HCT116 (cell line): ENCODE data around the gene PELO. TPM values are rescaled to one million over a fixed set of nuclear protein-coding genes. Genes with fewer than 3 reads are reported as not detected.
A peak's percentile ranks its signal among the peaks of the same experiment; 100 is the strongest.

ENCODE experiments used
- ATAC-seq: fragments of 200-7000 bp; cut with Tn5 transposase; 2 replicates; pipeline ENCODE4 v1.9.1; 2020; ENCODE audit warnings: mild to moderate bottlenecking, moderate library complexity
- BruUV-seq: library from RNA; stranded (reverse); fragments of 400-500 nt; replicated peaks from 2 replicates; lab custom pipeline; 2021; lab: Mats Ljungman, UMichigan
- CTCF ChIA-PET: fragments of 300-600 bp; sonication (Branson Sonifier 250); formaldehyde crosslinking; loops from one replicate; lab custom pipeline; 2021; ENCODE audit warnings: antibody characterized with exemption; lab: Charles Lee
- POLR2A ChIA-PET: fragments of 300-600, 350-600 bp; sonication (Branson Sonifier 250); formaldehyde crosslinking; loops from one replicate; lab custom pipeline; 2021; ENCODE audit warnings: antibody characterized with exemption; lab: Charles Lee
- RAD21 ChIA-PET, 2 experiments: fragments of 300-600 bp; sonication (Branson Sonifier 250); formaldehyde crosslinking; loops; one replicate each; lab custom pipeline; 2023; ENCODE audit warnings: low total read pairs in 2 of 2; ENCODE audit not compliant: uncharacterized antibody in 2 of 2, unreplicated experiment in 2 of 2, low non-redundant PET in 1 of 2; lab: Charles Lee
- DNase-seq: peaks from one replicate; pipeline ENCODE4 v3.0.0-alpha.2; 2010; ENCODE audit warnings: low read depth, low spot score
- H2AFZ ChIP-seq: fragments of 200-600 bp; shearing (Covaris generic), sonication (generic); 2 replicates; pipeline ENCODE4 v1.6.1; 2017; ENCODE audit warnings: low read depth, mixed run types, mixed read lengths, antibody characterized with exemption, low read length; ENCODE audit not compliant: poor library complexity, severe bottlenecking
- H3K27ac ChIP-seq: 2 replicates; pipeline ENCODE4 v1.5.1; 2012; ENCODE audit warnings: low read depth, low read length
- H3K27me3 ChIP-seq: fragments of 200-600 bp; sonication (generic); 2 replicates; pipeline ENCODE4 v1.6.1; 2016; ENCODE audit warnings: mixed run types, low read length, mixed read lengths; ENCODE audit not compliant: insufficient read depth
- H3K36me3 ChIP-seq, 2 experiments: fragments of 200-500 bp in 1 of 2; fragments of 200-600 bp in 1 of 2; sonication (Bioruptor generic) in 1 of 2; sonication (generic) in 1 of 2; 2 replicates each; pipeline versions ENCODE4 v1.5.1 to v1.6.1; 2014 to 2016; ENCODE audit warnings: low read length in 2 of 2, inconsistent platforms in 1 of 2, mixed read lengths in 1 of 2, mixed run types in 1 of 2; ENCODE audit not compliant: insufficient read depth in 2 of 2, control insufficient read depth in 1 of 2
- H3K4me1 ChIP-seq, 2 experiments: fragments of 200-600 bp in 1 of 2; sonication (generic) in 1 of 2; 2 replicates each; pipeline versions ENCODE4 v1.5.1 to v1.6.1; 2012 to 2017; ENCODE audit warnings: low read length in 2 of 2, inconsistent platforms in 1 of 2, mild to moderate bottlenecking in 1 of 2, mixed read lengths in 1 of 2, mixed run types in 1 of 2, moderate library complexity in 1 of 2; ENCODE audit not compliant: insufficient read depth in 2 of 2, control insufficient read depth in 1 of 2
- H3K4me2 ChIP-seq: fragments of 200-600 bp; sonication (generic); 2 replicates; pipeline ENCODE4 v1.6.1; 2017; ENCODE audit warnings: mixed run types, low read length, mixed read lengths
- H3K4me3 ChIP-seq, 2 experiments: fragments of 200-600 bp in 1 of 2; sonication (generic) in 1 of 2; replicated peaks in 1 of 2; 2 replicates each; pipeline ENCODE4 v1.5.1; 2011 to 2016; ENCODE audit warnings: low read length in 2 of 2, control low read depth in 1 of 2, low read depth in 1 of 2, mild to moderate bottlenecking in 1 of 2, mixed read lengths in 1 of 2, mixed run types in 1 of 2
- H3K79me2 ChIP-seq: fragments of 200-600 bp; sonication (generic); 2 replicates; pipeline ENCODE4 v1.6.1; 2017; ENCODE audit warnings: mild to moderate bottlenecking, mixed run types, low read length, moderate library complexity, mixed read lengths; ENCODE audit not compliant: insufficient read depth
- H3K9ac ChIP-seq: fragments of 200-600 bp; sonication (generic); 2 replicates; pipeline ENCODE4 v1.6.1; 2016; ENCODE audit warnings: low read length, mixed read lengths
- H3K9me2 ChIP-seq: fragments of 200-600 bp; sonication (generic), shearing (Covaris generic); 2 replicates; pipeline ENCODE4 v1.6.1; 2017; ENCODE audit warnings: mixed run types, mild to moderate bottlenecking, moderate library complexity; ENCODE audit not compliant: insufficient read depth
- H3K9me3 ChIP-seq, 2 experiments: fragments of 200-500 bp in 1 of 2; fragments of 200-600 bp in 1 of 2; sonication (Bioruptor generic) in 1 of 2; sonication (generic) in 1 of 2; 2 replicates each; pipeline ENCODE4 v1.6.1; 2014 to 2017; ENCODE audit warnings: low read length in 2 of 2, mixed read lengths in 2 of 2, inconsistent platforms in 1 of 2, low read depth in 1 of 2, mild to moderate bottlenecking in 1 of 2, mixed run types in 1 of 2, moderate library complexity in 1 of 2; ENCODE audit not compliant: control insufficient read depth in 1 of 2, insufficient read depth in 1 of 2
- H4K20me1 ChIP-seq: fragments of 200-600 bp; sonication (generic), shearing (Covaris generic); 2 replicates; pipeline ENCODE4 v1.6.1; 2017; ENCODE audit warnings: mixed run types, mild to moderate bottlenecking, moderate library complexity; ENCODE audit not compliant: insufficient read depth
- CEBPB ChIP-seq: IDR thresholded peaks from 2 replicates; pipeline ENCODE4 v1.6.1; 2012; ENCODE audit warnings: low read depth
- EGR1 ChIP-seq: IDR thresholded peaks from 2 replicates; pipeline ENCODE4 v1.6.1; 2012; ENCODE audit warnings: low read depth
- EZH2 ChIP-seq: fragments of 200-600 bp; sonication (generic); IDR thresholded peaks from 2 replicates; pipeline ENCODE4 v1.6.1; 2017; ENCODE audit warnings: antibody characterized with exemption, mixed run types
- FOSL1 ChIP-seq: IDR thresholded peaks from 2 replicates; pipeline ENCODE4 v1.6.1; 2012; ENCODE audit warnings: low read depth
- POLR2AphosphoS5 ChIP-seq: IDR thresholded peaks from 2 replicates; pipeline ENCODE4 v1.6.1; 2011; ENCODE audit warnings: mild to moderate bottlenecking, low read depth, low read length, moderate library complexity
- SIN3A ChIP-seq: IDR thresholded peaks from 2 replicates; pipeline ENCODE4 v1.6.1; 2012; ENCODE audit warnings: low read depth
- TCF7L2 ChIP-seq: IDR thresholded peaks from 2 replicates; pipeline ENCODE4 v1.7.0; 2011; ENCODE audit warnings: borderline replicate concordance, inconsistent platforms; ENCODE audit not compliant: insufficient read depth, insufficient read length; ENCODE audit errors: extremely low read depth
- ZFX ChIP-seq: fragments of 450-650 bp; IDR thresholded peaks from 2 replicates; pipeline ENCODE4 v1.6.1; 2017
- ZNF274 ChIP-seq: fragments of 200-500 bp; sonication (Bioruptor generic); IDR thresholded peaks from 2 replicates; pipeline ENCODE4 v1.6.1; 2014; ENCODE audit warnings: mild to moderate bottlenecking, low read depth, low read length, inconsistent platforms
- intact Hi-C: fragments of 100-400 bp; cut with micrococcal nuclease; formaldehyde crosslinking; loops from 2 replicates; pipeline ENCODE4 v1.10.0; 2022
- total RNA-seq: library from RNA; stranded (reverse); gene quantifications from one replicate; pipeline ENCODE4 v1.2.1, GENCODE V29; 2021; ENCODE audit not compliant: unreplicated experiment
- TF ChIP-seq, protein P1 (sequence below): IDR thresholded peaks from 2 replicates; pipeline ENCODE4 v1.6.1; 2011; ENCODE audit warnings: mild to moderate bottlenecking, low read length, moderate library complexity; ENCODE audit not compliant: insufficient replicate concordance; ENCODE audit errors: extremely low read depth
- TF ChIP-seq, protein P2 (sequence below): IDR thresholded peaks from 2 replicates; pipeline ENCODE4 v1.6.1; 2012; ENCODE audit warnings: low read depth
- TF ChIP-seq, protein P3 (sequence below), 3 experiments: fragments of 200-600 bp in 1 of 3; sonication (generic) in 1 of 3; IDR thresholded peaks in 2 of 3; conservative IDR thresholded peaks in 1 of 3; 2 replicates each; pipeline ENCODE4 v1.5.1; 2012 to 2017; ENCODE audit warnings: low read depth in 2 of 3, low read length in 2 of 3, antibody characterized with exemption in 1 of 3, borderline replicate concordance in 1 of 3, control low read depth in 1 of 3, mild to moderate bottlenecking in 1 of 3, mixed read lengths in 1 of 3, mixed run types in 1 of 3, moderate library complexity in 1 of 3; ENCODE audit not compliant: insufficient read depth in 1 of 3

The PELO gene
- total RNA-seq, 1 experiment from 2014 or later = 16.5 TPM

DNA sequence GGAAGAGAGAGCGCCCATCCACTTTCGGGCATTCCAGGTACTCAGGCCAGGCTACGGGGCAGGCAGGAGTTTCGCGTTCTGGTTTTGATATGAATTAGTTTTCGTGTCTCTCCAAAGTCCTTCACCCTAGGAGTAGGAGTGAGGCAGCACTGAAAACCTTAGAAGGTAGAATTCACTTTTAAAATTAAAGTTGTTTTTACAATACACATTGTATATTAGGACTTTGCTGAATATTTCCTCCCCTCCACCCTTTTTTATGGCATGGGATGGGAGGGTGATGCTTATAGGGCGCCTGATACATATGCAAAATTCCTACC, 747 bp downstream of the PELO start:
- ChIA-PET CTCF (interaction anchor here (1.0 to 1.5 kb wide), 3 partner anchors 127 to 327 kb away, joined by 3 to 5 read pairs (median 4); no protein-coding TSS in a partner anchor), POLR2A (interaction anchor here (1.4 to 1.7 kb wide), 2 partner anchors 11 kb away, joined by 3 to 7 read pairs; no protein-coding TSS in a partner anchor), RAD21 (no interaction called here)
- H3K4me3 ChIP-seq = peak overlapping the region; percentile 50 to 72
- no peaks in the 10 kb centered on the region for H3K9me3 ChIP-seq
- no peaks in the 10 kb centered on the region for H3K27me3 ChIP-seq
- H2AFZ ChIP-seq = peak overlapping the region; percentile 87
- no TSS peak for BruUV-seq
- DNase-seq = no peak
- peak overlapping the region; percentile 46 for H3K9ac ChIP-seq
- TF ChIP-seq FOSL1 (no peak), EGR1 (no peak), TCF7L2 (no peak), ZFX (no peak), POLR2AphosphoS5 (no peak), SIN3A (no peak), CEBPB (no peak), ZNF274 (no peak), EZH2 (no peak)
- TF ChIP-seq, protein P1, sequence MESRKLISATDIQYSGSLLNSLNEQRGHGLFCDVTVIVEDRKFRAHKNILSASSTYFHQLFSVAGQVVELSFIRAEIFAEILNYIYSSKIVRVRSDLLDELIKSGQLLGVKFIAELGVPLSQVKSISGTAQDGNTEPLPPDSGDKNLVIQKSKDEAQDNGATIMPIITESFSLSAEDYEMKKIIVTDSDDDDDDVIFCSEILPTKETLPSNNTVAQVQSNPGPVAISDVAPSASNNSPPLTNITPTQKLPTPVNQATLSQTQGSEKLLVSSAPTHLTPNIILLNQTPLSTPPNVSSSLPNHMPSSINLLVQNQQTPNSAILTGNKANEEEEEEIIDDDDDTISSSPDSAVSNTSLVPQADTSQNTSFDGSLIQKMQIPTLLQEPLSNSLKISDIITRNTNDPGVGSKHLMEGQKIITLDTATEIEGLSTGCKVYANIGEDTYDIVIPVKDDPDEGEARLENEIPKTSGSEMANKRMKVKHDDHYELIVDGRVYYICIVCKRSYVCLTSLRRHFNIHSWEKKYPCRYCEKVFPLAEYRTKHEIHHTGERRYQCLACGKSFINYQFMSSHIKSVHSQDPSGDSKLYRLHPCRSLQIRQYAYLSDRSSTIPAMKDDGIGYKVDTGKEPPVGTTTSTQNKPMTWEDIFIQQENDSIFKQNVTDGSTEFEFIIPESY = no peak
- TF ChIP-seq, protein P2, sequence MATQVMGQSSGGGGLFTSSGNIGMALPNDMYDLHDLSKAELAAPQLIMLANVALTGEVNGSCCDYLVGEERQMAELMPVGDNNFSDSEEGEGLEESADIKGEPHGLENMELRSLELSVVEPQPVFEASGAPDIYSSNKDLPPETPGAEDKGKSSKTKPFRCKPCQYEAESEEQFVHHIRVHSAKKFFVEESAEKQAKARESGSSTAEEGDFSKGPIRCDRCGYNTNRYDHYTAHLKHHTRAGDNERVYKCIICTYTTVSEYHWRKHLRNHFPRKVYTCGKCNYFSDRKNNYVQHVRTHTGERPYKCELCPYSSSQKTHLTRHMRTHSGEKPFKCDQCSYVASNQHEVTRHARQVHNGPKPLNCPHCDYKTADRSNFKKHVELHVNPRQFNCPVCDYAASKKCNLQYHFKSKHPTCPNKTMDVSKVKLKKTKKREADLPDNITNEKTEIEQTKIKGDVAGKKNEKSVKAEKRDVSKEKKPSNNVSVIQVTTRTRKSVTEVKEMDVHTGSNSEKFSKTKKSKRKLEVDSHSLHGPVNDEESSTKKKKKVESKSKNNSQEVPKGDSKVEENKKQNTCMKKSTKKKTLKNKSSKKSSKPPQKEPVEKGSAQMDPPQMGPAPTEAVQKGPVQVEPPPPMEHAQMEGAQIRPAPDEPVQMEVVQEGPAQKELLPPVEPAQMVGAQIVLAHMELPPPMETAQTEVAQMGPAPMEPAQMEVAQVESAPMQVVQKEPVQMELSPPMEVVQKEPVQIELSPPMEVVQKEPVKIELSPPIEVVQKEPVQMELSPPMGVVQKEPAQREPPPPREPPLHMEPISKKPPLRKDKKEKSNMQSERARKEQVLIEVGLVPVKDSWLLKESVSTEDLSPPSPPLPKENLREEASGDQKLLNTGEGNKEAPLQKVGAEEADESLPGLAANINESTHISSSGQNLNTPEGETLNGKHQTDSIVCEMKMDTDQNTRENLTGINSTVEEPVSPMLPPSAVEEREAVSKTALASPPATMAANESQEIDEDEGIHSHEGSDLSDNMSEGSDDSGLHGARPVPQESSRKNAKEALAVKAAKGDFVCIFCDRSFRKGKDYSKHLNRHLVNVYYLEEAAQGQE = no peak
- TF ChIP-seq, protein P3, sequence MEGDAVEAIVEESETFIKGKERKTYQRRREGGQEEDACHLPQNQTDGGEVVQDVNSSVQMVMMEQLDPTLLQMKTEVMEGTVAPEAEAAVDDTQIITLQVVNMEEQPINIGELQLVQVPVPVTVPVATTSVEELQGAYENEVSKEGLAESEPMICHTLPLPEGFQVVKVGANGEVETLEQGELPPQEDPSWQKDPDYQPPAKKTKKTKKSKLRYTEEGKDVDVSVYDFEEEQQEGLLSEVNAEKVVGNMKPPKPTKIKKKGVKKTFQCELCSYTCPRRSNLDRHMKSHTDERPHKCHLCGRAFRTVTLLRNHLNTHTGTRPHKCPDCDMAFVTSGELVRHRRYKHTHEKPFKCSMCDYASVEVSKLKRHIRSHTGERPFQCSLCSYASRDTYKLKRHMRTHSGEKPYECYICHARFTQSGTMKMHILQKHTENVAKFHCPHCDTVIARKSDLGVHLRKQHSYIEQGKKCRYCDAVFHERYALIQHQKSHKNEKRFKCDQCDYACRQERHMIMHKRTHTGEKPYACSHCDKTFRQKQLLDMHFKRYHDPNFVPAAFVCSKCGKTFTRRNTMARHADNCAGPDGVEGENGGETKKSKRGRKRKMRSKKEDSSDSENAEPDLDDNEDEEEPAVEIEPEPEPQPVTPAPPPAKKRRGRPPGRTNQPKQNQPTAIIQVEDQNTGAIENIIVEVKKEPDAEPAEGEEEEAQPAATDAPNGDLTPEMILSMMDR (IDR thresholded peaks at IDR 0.05 in 2 of 3, conservative IDR thresholded peaks at IDR 0.05 in 1 of 3; ENCODE audit: borderline replicate concordance in 1 of 3, insufficient read depth in 1 of 3, low read depth in 2 of 3, low read length in 2 of 3) = no peak
- peaks cover 15 to 25% of the 10 kb centered on the region in 2 experiments; a peak in 3 of 4 replicates for H3K4me1 ChIP-seq
- no peaks in the 10 kb centered on the region for H3K9me2 ChIP-seq
- H3K4me2 ChIP-seq = peak overlapping the region; percentile 86
- H3K36me3 ChIP-seq = no peaks in the 10 kb centered on the region
- no peaks in the 10 kb centered on the region for H3K79me2 ChIP-seq
- H3K27ac ChIP-seq = peak overlapping the region; percentile 54
- H4K20me1 ChIP-seq = no peaks in the 10 kb centered on the region
- intact Hi-C loops = no loop called here
- ATAC-seq = no peak
